Colonic mucosa (tissue), 4 donors: ENCODE data around the gene PPP4R4. TPM values are rescaled to one million over a fixed set of nuclear protein-coding genes. Genes with fewer than 3 reads are reported as not detected.

Experiments used
- DNase-seq: peaks from one replicate; pipeline ENCODE4 v3.0.0-alpha.2; 2020
- H3K27ac ChIP-seq: fragments of 200-600 bp; one replicate; pipeline ENCODE4 v1.8.0; 2021
- H3K27me3 ChIP-seq: fragments of 200-600 bp; one replicate; pipeline ENCODE4 v1.8.0; 2021
- H3K36me3 ChIP-seq: fragments of 200-600 bp; one replicate; pipeline ENCODE4 v1.8.0; 2021
- H3K4me1 ChIP-seq: fragments of 200-600 bp; one replicate; pipeline ENCODE4 v1.8.0; 2021; ENCODE audit warnings: mild to moderate bottlenecking
- H3K4me3 ChIP-seq: fragments of 200-600 bp; one replicate; pipeline ENCODE4 v1.8.0; 2021
- H3K9ac ChIP-seq, 2 donors: one replicate each; pipeline ENCODE4 v1.7.0; 2013; ENCODE audit warnings: control low read depth in 2 of 2, low read depth in 2 of 2, low read length in 2 of 2
- H3K9me3 ChIP-seq: fragments of 200-600 bp; one replicate; pipeline ENCODE4 v1.8.0; 2021
- intact Hi-C: fragments of 100-400 bp; cut with DNase I; formaldehyde crosslinking; loops from one replicate; pipeline ENCODE4 v1.14.1; 2022
- total RNA-seq, 2 donors: library from RNA; stranded (reverse); fragmentation: NEBNext Ultra II Directional in 1 of 2; extraction: Animal tissue kit (Norgen Biotek cat#: 25700) in 1 of 2; gene quantifications; one replicate each; pipeline ENCODE4 v1.2.1, GENCODE V29; 2021
- TF ChIP-seq, protein P1 (sequence below): fragments of 200-600 bp; IDR thresholded peaks from one replicate; pipeline ENCODE4 v1.8.0; 2022; ENCODE audit warnings: antibody characterized with exemption, mild to moderate bottlenecking
- donor health status: healthy.
- donor health status: DM: no; HTN: no; CAD: no.
- donor health status: DM: no; HTN: no; CAD: no.

Gene PPP4R4
- total RNA-seq, 2 donors from 2014 or later, result 0.27 TPM; not detected in 1

GRCh38 chr14:94161058-94161457 lies 13.1 kb upstream of the PPP4R4 start:
- Histone ChIP-seq H3K4me1 (no peaks in the 10 kb centered on the region), H3K36me3 (no peaks in the 10 kb centered on the region), H3K27me3 (no peaks in the 10 kb centered on the region), H3K27ac (no peak overlapping the region), H3K9ac (no peak overlapping the region), H3K4me3 (no peak overlapping the region), H3K9me3 (no peaks in the 10 kb centered on the region)
- no peak for DNase-seq
- intact Hi-C loops, result no loop called here
- TF ChIP-seq, protein P1, sequence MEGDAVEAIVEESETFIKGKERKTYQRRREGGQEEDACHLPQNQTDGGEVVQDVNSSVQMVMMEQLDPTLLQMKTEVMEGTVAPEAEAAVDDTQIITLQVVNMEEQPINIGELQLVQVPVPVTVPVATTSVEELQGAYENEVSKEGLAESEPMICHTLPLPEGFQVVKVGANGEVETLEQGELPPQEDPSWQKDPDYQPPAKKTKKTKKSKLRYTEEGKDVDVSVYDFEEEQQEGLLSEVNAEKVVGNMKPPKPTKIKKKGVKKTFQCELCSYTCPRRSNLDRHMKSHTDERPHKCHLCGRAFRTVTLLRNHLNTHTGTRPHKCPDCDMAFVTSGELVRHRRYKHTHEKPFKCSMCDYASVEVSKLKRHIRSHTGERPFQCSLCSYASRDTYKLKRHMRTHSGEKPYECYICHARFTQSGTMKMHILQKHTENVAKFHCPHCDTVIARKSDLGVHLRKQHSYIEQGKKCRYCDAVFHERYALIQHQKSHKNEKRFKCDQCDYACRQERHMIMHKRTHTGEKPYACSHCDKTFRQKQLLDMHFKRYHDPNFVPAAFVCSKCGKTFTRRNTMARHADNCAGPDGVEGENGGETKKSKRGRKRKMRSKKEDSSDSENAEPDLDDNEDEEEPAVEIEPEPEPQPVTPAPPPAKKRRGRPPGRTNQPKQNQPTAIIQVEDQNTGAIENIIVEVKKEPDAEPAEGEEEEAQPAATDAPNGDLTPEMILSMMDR, result no peak

- intact Hi-C loops, result no loop called here
- no peaks in the 10 kb centered on the region for H3K27me3 ChIP-seq
- TF ChIP-seq, protein P1, result no peak
Measured at GRCh38 chr14:94161981-94162380, 12.1 kb upstream of the PPP4R4 start.

GRCh38 chr14:94162466-94162865 lies 11.7 kb upstream of the PPP4R4 start:
- Histone ChIP-seq H3K36me3 (no peaks in the 10 kb centered on the region), H3K4me1 (no peaks in the 10 kb centered on the region), H3K27me3 (no peaks in the 10 kb centered on the region), H3K4me3 (no peak overlapping the region), H3K27ac (no peak overlapping the region), H3K9me3 (no peaks in the 10 kb centered on the region), H3K9ac (no peak overlapping the region)
- no peak for DNase-seq
- TF ChIP-seq, protein P1, result no peak
- intact Hi-C loops, result no loop called here

More at GRCh38 chr14:94161981-94162380, 12.1 kb upstream of the PPP4R4 start:
- Histone ChIP-seq H3K9me3 (no peaks in the 10 kb centered on the region), H3K27ac (no peak overlapping the region), H3K4me1 (no peaks in the 10 kb centered on the region), H3K9ac (no peak overlapping the region), H3K36me3 (no peaks in the 10 kb centered on the region), H3K4me3 (no peak overlapping the region)
- no peak for DNase-seq

GRCh38 chr14:94163796-94164195 lies 10.3 kb upstream of the PPP4R4 start:
- no peaks in the 10 kb centered on the region for H3K27me3 ChIP-seq
- H3K36me3 ChIP-seq, result no peaks in the 10 kb centered on the region
- intact Hi-C loops, result no loop called here
- TF ChIP-seq, protein P1, result no peak
- no peaks in the 10 kb centered on the region for H3K9me3 ChIP-seq
- no peak overlapping the region for H3K9ac ChIP-seq
- no peak overlapping the region for H3K27ac ChIP-seq
- DNase-seq, result no peak
- H3K4me1 ChIP-seq, result no peaks in the 10 kb centered on the region
- no peak overlapping the region for H3K4me3 ChIP-seq

- TF ChIP-seq, protein P1, result no peak
- Histone ChIP-seq H3K4me3 (no peak overlapping the region), H3K9me3 (no peaks in the 10 kb centered on the region), H3K27me3 (no peaks in the 10 kb centered on the region), H3K27ac (no peak overlapping the region), H3K4me1 (no peaks in the 10 kb centered on the region), H3K36me3 (no peaks in the 10 kb centered on the region), H3K9ac (no peak overlapping the region)
- no peak for DNase-seq
- intact Hi-C loops, result no loop called here
Measured at GRCh38 chr14:94164685-94165431, 9.3 kb upstream of the PPP4R4 start.
